OCI-LY3 (cell line): ENCODE data around the gene CACNA1E.
A peak's percentile ranks its signal among the peaks of the same experiment; 100 is the strongest.

ENCODE experiments used
- H2AFZ ChIP-seq: fragments of 200-600, 300-600 bp; shearing (Covaris generic); 2 replicates; pipeline ENCODE4 v1.6.0; 2014; ENCODE audit warnings: antibody characterized with exemption, low read depth, low read length
- H3K27ac ChIP-seq: fragments of 200-600, 300-600 bp; sonication (generic); 2 replicates; pipeline ENCODE4 v1.5.1; 2014; ENCODE audit warnings: mild to moderate bottlenecking, low read length, moderate library complexity, mixed read lengths
- H3K27me3 ChIP-seq: fragments of 200-600, 300-600 bp; sonication (generic); 2 replicates; pipeline ENCODE4 v1.6.1; 2014; ENCODE audit warnings: low read depth, low read length, mixed read lengths
- H3K36me3 ChIP-seq: fragments of 200-600, 300-600 bp; sonication (generic); replicated peaks from 2 replicates; pipeline ENCODE3; 2014; ENCODE audit warnings: low read depth, low read length, mixed read lengths
- H3K4me1 ChIP-seq: fragments of 300-600, 200-600 bp; sonication (generic); 2 replicates; pipeline ENCODE4 v1.6.1; 2014; ENCODE audit warnings: low read length, mixed read lengths
- H3K4me2 ChIP-seq: fragments of 200-600, 300-600 bp; sonication (generic); 2 replicates; pipeline ENCODE4 v1.6.1; 2014; ENCODE audit warnings: low read length, mixed read lengths
- H3K4me3 ChIP-seq: fragments of 300-600, 200-600 bp; sonication (generic); 2 replicates; pipeline ENCODE4 v1.5.1; 2014; ENCODE audit warnings: antibody characterized with exemption, mild to moderate bottlenecking, low read length, moderate library complexity
- H3K79me2 ChIP-seq: fragments of 300-600, 200-600 bp; shearing (Covaris generic); 2 replicates; pipeline ENCODE4 v1.6.1; 2014; ENCODE audit warnings: mild to moderate bottlenecking, low read length, mixed read lengths
- H3K9ac ChIP-seq: fragments of 300-600, 200-600 bp; shearing (Covaris generic); 2 replicates; pipeline ENCODE4 v1.6.0; 2014; ENCODE audit warnings: mild to moderate bottlenecking, low read length, moderate library complexity
- H3K9me3 ChIP-seq: fragments of 200-600, 300-600 bp; shearing (Covaris generic); 2 replicates; pipeline ENCODE4 v1.6.1; 2014; ENCODE audit warnings: low read length, mixed read lengths; ENCODE audit not compliant: insufficient read depth
- H4K20me1 ChIP-seq: fragments of 200-600, 300-600 bp; sonication (generic); 2 replicates; pipeline ENCODE4 v1.6.1; 2016; ENCODE audit warnings: low read length, mixed read lengths; ENCODE audit not compliant: insufficient read depth
- EZH2phosphoT487 ChIP-seq: fragments of 200-600 bp; shearing (Covaris generic); IDR thresholded peaks from 2 replicates; pipeline ENCODE4 v1.6.1; 2018; ENCODE audit warnings: antibody characterized with exemption, mixed run types, low read depth
- TF ChIP-seq, protein P1 (sequence below): fragments of 200-600, 300-600 bp; sonication (generic); IDR thresholded peaks from 2 replicates; pipeline ENCODE4 v1.5.1; 2014; ENCODE audit warnings: antibody characterized with exemption, low read length, low read depth

Gene CACNA1E

DNA sequence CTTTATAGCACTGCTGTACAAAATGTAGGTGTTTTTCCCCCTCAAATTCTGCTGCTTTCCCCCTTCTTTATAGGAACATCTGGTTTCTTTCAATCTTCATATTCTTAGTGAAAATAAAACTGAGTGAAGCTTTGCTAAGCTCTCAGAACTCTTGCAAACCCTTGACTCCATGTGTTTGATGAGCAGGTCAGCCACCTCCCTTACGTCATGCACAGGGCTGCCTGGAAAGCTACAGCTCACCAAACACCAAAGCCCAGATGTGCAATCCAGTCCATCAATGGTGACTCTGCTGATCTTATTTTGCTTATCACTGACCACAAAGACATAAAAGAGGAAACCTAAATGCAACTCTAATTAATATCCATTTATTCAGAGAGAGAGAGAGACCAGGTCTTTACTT is 5.5 kb downstream of the CACNA1E start:
- TF ChIP-seq, protein P1, sequence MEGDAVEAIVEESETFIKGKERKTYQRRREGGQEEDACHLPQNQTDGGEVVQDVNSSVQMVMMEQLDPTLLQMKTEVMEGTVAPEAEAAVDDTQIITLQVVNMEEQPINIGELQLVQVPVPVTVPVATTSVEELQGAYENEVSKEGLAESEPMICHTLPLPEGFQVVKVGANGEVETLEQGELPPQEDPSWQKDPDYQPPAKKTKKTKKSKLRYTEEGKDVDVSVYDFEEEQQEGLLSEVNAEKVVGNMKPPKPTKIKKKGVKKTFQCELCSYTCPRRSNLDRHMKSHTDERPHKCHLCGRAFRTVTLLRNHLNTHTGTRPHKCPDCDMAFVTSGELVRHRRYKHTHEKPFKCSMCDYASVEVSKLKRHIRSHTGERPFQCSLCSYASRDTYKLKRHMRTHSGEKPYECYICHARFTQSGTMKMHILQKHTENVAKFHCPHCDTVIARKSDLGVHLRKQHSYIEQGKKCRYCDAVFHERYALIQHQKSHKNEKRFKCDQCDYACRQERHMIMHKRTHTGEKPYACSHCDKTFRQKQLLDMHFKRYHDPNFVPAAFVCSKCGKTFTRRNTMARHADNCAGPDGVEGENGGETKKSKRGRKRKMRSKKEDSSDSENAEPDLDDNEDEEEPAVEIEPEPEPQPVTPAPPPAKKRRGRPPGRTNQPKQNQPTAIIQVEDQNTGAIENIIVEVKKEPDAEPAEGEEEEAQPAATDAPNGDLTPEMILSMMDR = no peak
- no peak for TF ChIP-seq EZH2phosphoT487
- Histone ChIP-seq H3K4me2 (0 out of 2 replicates have a peak overlapping the region, but pooled peaks have one; percentile 4), H3K27me3 (peaks cover 70% of the 10 kb centered on the region)

DNA sequence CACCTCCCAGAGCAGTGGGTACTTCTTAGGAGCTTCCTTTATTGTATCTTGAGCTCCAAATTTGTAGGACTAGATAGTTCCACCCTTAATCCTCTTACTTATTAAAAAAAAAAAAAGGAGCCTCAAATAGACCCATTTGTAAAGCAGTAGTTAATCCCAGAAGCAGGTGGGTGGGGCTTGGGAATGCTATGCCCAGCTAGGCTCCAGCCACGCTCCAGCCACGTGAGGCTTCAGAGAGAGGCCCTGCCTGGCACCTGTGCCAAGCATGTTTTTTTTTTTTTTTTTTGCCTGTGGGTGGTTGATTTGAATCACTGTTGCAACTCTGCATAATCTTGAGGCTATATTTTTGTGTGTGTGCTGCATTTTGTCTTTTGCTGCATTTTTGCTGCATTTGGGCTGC is 7.0 kb downstream of the CACNA1E start:
- Histone ChIP-seq H3K79me2 (no peaks in the 10 kb centered on the region), H4K20me1 (no peaks in the 10 kb centered on the region), H3K27ac (no peak overlapping the region), H3K27me3 (peaks cover 79% of the 10 kb centered on the region), H3K36me3 (no peaks in the 10 kb centered on the region), H3K9ac (no peak overlapping the region), H3K4me3 (no peak overlapping the region), H2AFZ (no peak overlapping the region), H3K4me2 (no peak overlapping the region), H3K9me3 (no peaks in the 10 kb centered on the region), H3K4me1 (no peaks in the 10 kb centered on the region)
- no peak for TF ChIP-seq EZH2phosphoT487
- TF ChIP-seq, protein P1 = no peak

More for the DNA sequence above, 5.5 kb downstream of the CACNA1E start:
- Histone ChIP-seq H3K79me2 (no peaks in the 10 kb centered on the region), H3K4me3 (no peak overlapping the region), H4K20me1 (no peaks in the 10 kb centered on the region), H3K27ac (no peak overlapping the region), H2AFZ (no peak overlapping the region), H3K9me3 (no peaks in the 10 kb centered on the region), H3K4me1 (no peaks in the 10 kb centered on the region), H3K9ac (no peak overlapping the region), H3K36me3 (no peaks in the 10 kb centered on the region)

DNA sequence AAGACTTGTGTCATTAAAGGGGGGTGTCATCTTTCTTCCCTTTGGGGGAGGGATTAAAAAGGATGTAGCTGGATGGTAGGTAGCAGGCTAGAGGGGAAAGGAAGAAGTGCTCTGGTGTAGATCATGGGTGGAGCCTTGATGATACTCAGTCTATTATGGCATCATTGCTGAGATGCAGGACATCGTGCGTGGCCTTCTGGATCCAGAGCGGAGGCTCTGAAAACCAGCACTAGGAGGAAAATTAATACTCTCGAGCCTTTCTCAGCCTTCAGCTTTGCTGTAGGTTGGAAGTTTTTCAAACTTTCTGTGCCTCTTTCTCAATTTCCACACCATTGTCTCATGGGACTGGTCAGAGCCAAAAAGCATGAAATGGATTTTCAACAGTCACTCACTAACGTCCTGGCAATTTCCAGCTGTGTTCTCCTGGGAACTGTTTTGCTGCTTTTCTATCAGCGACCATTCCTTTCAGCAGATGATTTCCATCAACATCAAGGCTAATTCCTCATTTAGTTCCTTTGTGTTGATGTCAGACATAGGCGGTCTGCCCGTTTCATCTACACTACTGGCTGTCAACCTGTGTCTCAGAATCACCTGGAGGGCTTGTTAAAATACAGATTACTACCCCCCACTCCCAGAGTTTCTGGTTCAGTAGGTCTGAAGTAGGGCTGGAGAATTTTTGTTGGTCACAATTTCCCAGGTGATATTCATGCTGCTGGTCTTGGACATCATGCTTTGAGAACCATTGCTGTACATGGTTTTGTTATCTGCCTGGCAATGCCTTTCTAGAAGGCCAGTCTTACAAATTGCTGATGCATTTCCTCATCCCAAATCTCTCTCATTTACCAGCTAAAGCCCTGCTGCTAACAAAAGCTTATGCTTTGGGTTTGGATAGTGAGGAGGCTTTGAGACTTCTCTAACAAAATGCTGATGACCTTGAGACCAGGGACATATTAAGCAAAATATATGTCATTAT is 7.7 kb downstream of the CACNA1E start:
- no peak overlapping the region for H3K9ac ChIP-seq
- H3K27me3 ChIP-seq = peaks cover 79% of the 10 kb centered on the region
- H3K4me1 ChIP-seq = no peaks in the 10 kb centered on the region
- TF ChIP-seq, protein P1 = no peak
- TF ChIP-seq EZH2phosphoT487 = no peak
- H4K20me1 ChIP-seq = no peaks in the 10 kb centered on the region
- no peaks in the 10 kb centered on the region for H3K36me3 ChIP-seq
- H3K4me3 ChIP-seq = no peak overlapping the region
- H3K27ac ChIP-seq = no peak overlapping the region
- no peak overlapping the region for H2AFZ ChIP-seq
- no peaks in the 10 kb centered on the region for H3K9me3 ChIP-seq
- H3K4me2 ChIP-seq = no peak overlapping the region
- no peaks in the 10 kb centered on the region for H3K79me2 ChIP-seq

DNA sequence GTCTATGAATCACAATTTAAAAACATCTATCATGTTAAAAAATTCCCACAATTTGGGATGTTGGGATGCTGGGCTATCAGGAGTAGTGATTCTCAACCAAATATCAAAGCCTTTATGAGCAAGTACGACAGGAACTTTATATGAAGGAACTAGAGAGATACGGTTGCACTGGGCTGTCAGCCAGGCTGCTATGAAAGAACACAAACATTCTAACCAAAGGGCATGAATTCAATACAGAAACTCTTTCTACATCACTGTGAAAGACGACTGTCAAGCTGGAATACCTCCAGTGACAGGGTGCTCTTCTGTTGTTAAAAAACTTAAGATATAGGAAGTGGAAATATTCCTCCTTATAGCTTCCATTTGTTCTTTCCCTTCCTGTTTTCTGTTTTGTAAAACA is 9.8 kb downstream of the CACNA1E start:
- Histone ChIP-seq H3K9ac (no peak overlapping the region), H3K9me3 (no peaks in the 10 kb centered on the region), H3K4me1 (peaks cover 9% of the 10 kb centered on the region), H3K27ac (no peak overlapping the region), H4K20me1 (no peaks in the 10 kb centered on the region), H3K79me2 (no peaks in the 10 kb centered on the region), H2AFZ (no peak overlapping the region), H3K4me2 (no peak overlapping the region), H3K4me3 (no peak overlapping the region), H3K27me3 (peaks cover 61% of the 10 kb centered on the region), H3K36me3 (no peaks in the 10 kb centered on the region)
- TF ChIP-seq, protein P1 = no peak
- no peak for TF ChIP-seq EZH2phosphoT487
